ENCODE data around the gene RNU7-1. TPM values are rescaled to one million over a fixed set of nuclear protein-coding genes. Genes with fewer than 3 reads are reported as not detected.

Gene RNU7-1
- total and polyA plus RNA-seq, 10 of the 15 experiments (the other 5 are each of a cell fraction or from before 2014, with no cell fraction given): not detected

- TF ChIP-seq ATF7 (IDR thresholded peaks at IDR 0.05; ENCODE audit: low read depth) (no peak; the same call in none of the 2 replicates), PAX5 (IDR thresholded peaks at IDR 0.05; ENCODE audit: borderline replicate concordance, low read depth, low read length) (peak; percentile 96), NR2C1 (IDR thresholded peaks at IDR 0.05) (peak; percentile 52; the same call in 1 of the 2 replicates), E2F4 (IDR thresholded peaks at IDR 0.05; ENCODE audit: low read depth, low read length) (no peak), MXI1 (IDR thresholded peaks at IDR 0.05; ENCODE audit: low read depth, low read length) (peak; percentile 72), BCLAF1 (IDR thresholded peaks at IDR 0.05) (peak; percentile 75), SMARCA5 (IDR thresholded peaks at IDR 0.05) (0 out of 2 replicates have a peak, but pooled peaks have one; percentile 19), TAF1 (IDR thresholded peaks at IDR 0.05; ENCODE audit: borderline replicate concordance, low read depth, low read length) (peak; percentile 78), ZSCAN29 (IDR thresholded peaks at IDR 0.05) (peak; percentile 74; the same call in 1 of the 2 replicates), SKIL (IDR thresholded peaks at IDR 0.05; ENCODE audit: low read depth, poor library complexity, severe bottlenecking) (peak; percentile 78), CHD2 (IDR thresholded peaks at IDR 0.05; ENCODE audit: borderline replicate concordance, low read depth, low read length) (peak; percentile 82; the same call in 1 of the 2 replicates), NFYA (IDR thresholded peaks at IDR 0.05; ENCODE audit: borderline replicate concordance, low read depth, low read length) (no peak), ELK1 (IDR thresholded peaks at IDR 0.05; ENCODE audit: low read depth, low read length) (peak; percentile 77), ZBTB40 (IDR thresholded peaks at IDR 0.05; ENCODE audit: borderline replicate concordance) (peak; percentile 76; the same call in 1 of the 2 replicates), HDAC6 (IDR thresholded peaks at IDR 0.05; ENCODE audit: unreplicated experiment) (peak; percentile 35), STAT3 (IDR thresholded peaks at IDR 0.05; ENCODE audit: low read depth, low read length) (peak; percentile 93; the same call in 1 of the 2 replicates), YBX1 (IDR thresholded peaks at IDR 0.05) (0 out of 2 replicates have a peak, but pooled peaks have one; percentile 25)
These were observed at the start of gene RNU7-1, which contains the start of gene C12orf57 (continued) for GRCh38 chr12:6943722-6944380.

Data from GM12878 (cell line).